GM12878 (cell line): ENCODE data around the gene PROX1. TPM values are rescaled to one million over a fixed set of nuclear protein-coding genes. Genes with fewer than 3 reads are reported as not detected.

Experiments
- ATAC-seq: fragments of 200-7000 bp; cut with Tn5 transposase; 3 replicates; pipeline ENCODE4 v1.9.1; 2020; ENCODE audit warnings: mild to moderate bottlenecking, moderate library complexity
- BruUV-seq: library from RNA; stranded (reverse); fragments of 400-500 nt; replicated peaks from 2 replicates; lab custom pipeline; 2021; lab: Mats Ljungman, UMichigan
- CTCF ChIA-PET: fragments of 300-600 bp; sonication (Branson Sonifier 250); formaldehyde crosslinking; extraction: SDS; loops from one replicate; lab custom pipeline; 2021; ENCODE audit warnings: inconsistent platforms; lab: Yijun Ruan, JAX
- POLR2A ChIA-PET: fragments of 350-600 bp; formaldehyde crosslinking; extraction: SDS; loops from one replicate; lab custom pipeline; 2021; ENCODE audit warnings: inconsistent platforms; lab: Charles Lee
- RAD21 ChIA-PET: fragments of 300-600 bp; sonication (Branson Sonifier 250); formaldehyde crosslinking; loops from one replicate; lab custom pipeline; 2023; ENCODE audit warnings: antibody characterized with exemption; ENCODE audit not compliant: unreplicated experiment; lab: Charles Lee
- SMC1A ChIA-PET: fragments of 300-600 bp; sonication (Branson Sonifier 250); formaldehyde crosslinking; loops from one replicate; lab custom pipeline; 2023; ENCODE audit not compliant: unreplicated experiment, uncharacterized antibody; lab: Charles Lee
- DNase-seq: peaks from one replicate; pipeline ENCODE4 v3.0.0-alpha.2; 2011; ENCODE audit warnings: low read depth, low spot score
- FAIRE-seq: peaks from 3 replicates; lab custom pipeline; 2011; peaks lifted over from hg19 to GRCh38; lab: Jason Lieb, UNC
- H2AFZ ChIP-seq: 2 replicates; pipeline ENCODE4 v1.6.0; 2011; ENCODE audit warnings: low read depth, low read length, control low read depth; ENCODE audit not compliant: control insufficient read depth
- H3K27ac ChIP-seq: 2 replicates; pipeline ENCODE4 v1.5.1; 2011; ENCODE audit warnings: control low read depth; ENCODE audit not compliant: control insufficient read depth, insufficient read depth
- H3K27me3 ChIP-seq, 2 experiments: replicated peaks in 1 of 2; 2 replicates each; pipeline versions ENCODE4 v1.6.0 to v1.6.1; 2011; ENCODE audit warnings: low read length in 1 of 2; ENCODE audit not compliant: control insufficient read depth in 2 of 2, insufficient read depth in 2 of 2
- H3K36me3 ChIP-seq, 2 experiments: 2 replicates each; pipeline ENCODE4 v1.5.1; 2011; ENCODE audit warnings: low read length in 1 of 2; ENCODE audit not compliant: control insufficient read depth in 2 of 2, insufficient read depth in 2 of 2
- H3K4me1 ChIP-seq: 2 replicates; pipeline ENCODE4 v1.6.1; 2011; ENCODE audit warnings: mild to moderate bottlenecking, low read length, moderate library complexity, mixed read lengths; ENCODE audit not compliant: control insufficient read depth, insufficient read depth
- H3K4me2 ChIP-seq: 2 replicates; pipeline ENCODE4 v1.6.0; 2011; ENCODE audit warnings: control low read depth; ENCODE audit not compliant: control insufficient read depth, insufficient read depth
- H3K4me3 ChIP-seq: fragments of 200-600 bp; sonication (generic); 2 replicates; pipeline ENCODE4 v1.5.1; 2016
- H3K79me2 ChIP-seq: 2 replicates; pipeline ENCODE4 v1.6.0; 2011; ENCODE audit warnings: low read length; ENCODE audit not compliant: control insufficient read depth, insufficient read depth
- H3K9ac ChIP-seq: 2 replicates; pipeline ENCODE4 v1.8.0; 2011; ENCODE audit warnings: low read length, control low read depth, mixed read lengths; ENCODE audit not compliant: control insufficient read depth, insufficient read depth
- H3K9me3 ChIP-seq: replicated peaks from 3 replicates; pipeline ENCODE4 v1.5.1; 2011; ENCODE audit warnings: mild to moderate bottlenecking, low read length; ENCODE audit not compliant: control insufficient read depth, insufficient read depth
- H4K20me1 ChIP-seq: 2 replicates; pipeline ENCODE4 v1.6.0; 2011; ENCODE audit not compliant: control insufficient read depth, insufficient read depth
- ESRRA ChIP-seq: IDR thresholded peaks from 2 replicates; pipeline ENCODE4 v1.6.1; 2012; ENCODE audit warnings: mild to moderate bottlenecking, low read length, improper control_type of control experiment
- FOS ChIP-seq: IDR thresholded peaks from 3 replicates; pipeline ENCODE4 v1.6.1; 2011; ENCODE audit warnings: borderline replicate concordance; ENCODE audit not compliant: insufficient read length; ENCODE audit errors: extremely low read depth
- KLF5 ChIP-seq: fragments of 450-650 bp; IDR thresholded peaks from 2 replicates; pipeline ENCODE4 v1.6.1; 2014; ENCODE audit warnings: mild to moderate bottlenecking; ENCODE audit not compliant: partially characterized antibody
- LARP7 ChIP-seq: fragments of 450-650 bp; IDR thresholded peaks from 2 replicates; pipeline ENCODE4 v1.6.1; 2017; ENCODE audit warnings: mild to moderate bottlenecking
- MTA3 ChIP-seq: IDR thresholded peaks from 2 replicates; pipeline ENCODE4 v1.6.1; 2012; ENCODE audit warnings: low read length, inconsistent platforms, borderline replicate concordance
- MYC ChIP-seq: IDR thresholded peaks from 2 replicates; pipeline ENCODE4 v1.6.1; 2011; ENCODE audit warnings: mild to moderate bottlenecking, low read length, moderate library complexity, inconsistent platforms; ENCODE audit not compliant: insufficient read depth, insufficient replicate concordance, insufficient read length, severe bottlenecking
- NR2F1 ChIP-seq: fragments of 450-650 bp; conservative IDR thresholded peaks from 2 replicates; pipeline ENCODE4 v1.6.1; 2017; ENCODE audit warnings: mild to moderate bottlenecking
- POLR2AphosphoS5 ChIP-seq: IDR thresholded peaks from 2 replicates; pipeline ENCODE4 v1.6.1; 2011; ENCODE audit warnings: mild to moderate bottlenecking, low read length, inconsistent platforms
- SMARCA5 ChIP-seq: fragments of 450-650 bp; IDR thresholded peaks from 2 replicates; pipeline ENCODE4 v1.6.1; 2017; ENCODE audit warnings: mild to moderate bottlenecking
- SREBF2 ChIP-seq: IDR thresholded peaks from 2 replicates; pipeline ENCODE4 v1.6.1; 2012; ENCODE audit warnings: mild to moderate bottlenecking, low read length
- ZNF217 ChIP-seq: fragments of 450-650 bp; IDR thresholded peaks from 2 replicates; pipeline ENCODE4 v1.6.1; 2017; ENCODE audit warnings: antibody characterized with exemption, mild to moderate bottlenecking
- ZNF622 ChIP-seq: fragments of 450-650 bp; IDR thresholded peaks from 2 replicates; pipeline ENCODE4 v1.6.1; 2017; ENCODE audit warnings: mild to moderate bottlenecking, inconsistent platforms
- WGBS: methylation state at CpG from one replicate; pipeline ENCODE4 v1.1.6; 2016; ENCODE audit warnings: low lambda C conversion rate; ENCODE audit not compliant: insufficient replicate concordance, insufficient coverage; ENCODE audit errors: missing lambda C conversion rate; 5-methylcytosine and 5-hydroxymethylcytosine counted together
- in situ Hi-C: fragments of 300-500 bp; cut with MboI; formaldehyde crosslinking; loops from 9 replicates; pipeline ENCODE4 v1.14.3; 2018; ENCODE audit warnings: mixed read lengths
- intact Hi-C: fragments of 100-400 bp; cut with micrococcal nuclease; formaldehyde crosslinking; loops from one replicate; pipeline ENCODE4 v1.14.2; 2022; ENCODE audit not compliant: unreplicated experiment
- polyA plus RNA-seq, 11 experiments: library from polyadenylated mRNA; depleted of rRNA in 4 of 11; unstranded in 6 of 11; stranded (reverse) in 5 of 11; fragments of >200 nt; fragmentation: Nextera tagmentation in 4 of 11; fragmentation: Illumina TruSeq in 1 of 11; extraction: Ambion mirVana in 4 of 11; extraction: Trizol in 1 of 11; gene quantifications; 1 replicate in 1 of 11; 2 replicates in 10 of 11; pipeline versions ENCODE4 v1.2.1 to v1.2.3, GENCODE V29; 2011 to 2016; ENCODE audit warnings: inconsistent platforms in 2 of 11, missing spikeins in 2 of 11, low read depth in 1 of 11
- total RNA-seq, 4 experiments: library from RNA; depleted of rRNA in 3 of 4; stranded (reverse); fragments of >200 nt in 3 of 4; fragmentation: Illumina TruSeq in 1 of 4; extraction: Trizol in 1 of 4; gene quantifications; 2 replicates each; pipeline versions ENCODE4 v1.2.1 to v1.2.3, GENCODE V29; 2013 to 2021
- TF ChIP-seq, protein P1 (sequence below): fragments of 450-650 bp; formaldehyde crosslinking; IDR thresholded peaks from 2 replicates; pipeline ENCODE4 v1.5.0; 2022; ENCODE audit warnings: mild to moderate bottlenecking, missing genetic modification characterization
- TF ChIP-seq, protein P2 (sequence below): fragments of 450-650 bp; conservative IDR thresholded peaks from 2 replicates; pipeline ENCODE4 v1.6.1; 2017; ENCODE audit warnings: mild to moderate bottlenecking, moderate library complexity

PROX1 gene
- total and polyA plus RNA-seq, 10 of the 15 experiments (the other 5 are each of a cell fraction or from before 2014, with no cell fraction given) = under 0.01 to 0.44 (median 0.03) TPM; not detected in 4

DNA sequence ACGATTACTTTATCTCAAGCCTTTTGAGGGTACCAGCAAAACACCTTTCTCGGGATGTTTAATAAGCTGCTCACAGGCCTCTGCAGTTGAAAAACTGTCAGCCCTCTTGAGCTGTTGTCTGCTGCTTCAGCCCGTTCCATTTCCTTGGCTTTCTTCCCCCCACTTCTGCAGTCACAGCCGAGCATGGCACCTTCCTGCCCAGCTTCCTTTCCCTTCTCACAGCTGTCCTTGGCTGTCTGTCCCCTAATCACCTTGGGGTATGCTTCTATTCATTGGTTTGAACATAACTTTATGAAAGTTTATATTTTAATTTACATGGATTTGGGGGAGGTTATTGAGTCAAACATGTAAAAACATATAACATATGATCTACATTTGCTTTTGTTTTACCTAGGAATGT is 6.9 kb upstream of the PROX1 start:
- in situ Hi-C loops (no loop called here), intact Hi-C loops (no loop called here)
- no peaks in the 10 kb centered on the region for H3K9me3 ChIP-seq
- WGBS = 5% methylated on average over 4 of the region's 4 CpGs
- FAIRE-seq (no peak), DNase-seq (no peak), ATAC-seq (no peak)
- no peaks in the 10 kb centered on the region for H3K79me2 ChIP-seq
- H3K27ac ChIP-seq = no peak overlapping the region
- no peaks in the 10 kb centered on the region for H3K36me3 ChIP-seq
- no peak overlapping the region for H2AFZ ChIP-seq
- ChIA-PET SMC1A (interaction anchor here (0.6 kb wide), 1 partner anchor 120 kb away, joined by 3 read pairs; no protein-coding TSS in a partner anchor), POLR2A (no interaction called here), RAD21 (no interaction called here), CTCF (no interaction called here)
- no peaks in the 10 kb centered on the region for H4K20me1 ChIP-seq
- no TSS peak for BruUV-seq
- H3K9ac ChIP-seq = no peak overlapping the region
- H3K4me1 ChIP-seq = no peaks in the 10 kb centered on the region
- H3K27me3 ChIP-seq = peaks cover 13 to 26% of the 10 kb centered on the region in 2 experiments
- TF ChIP-seq MTA3 = no peak
- no peak for TF ChIP-seq SREBF2
- no peak overlapping the region for H3K4me3 ChIP-seq
- no peak overlapping the region for H3K4me2 ChIP-seq

DNA sequence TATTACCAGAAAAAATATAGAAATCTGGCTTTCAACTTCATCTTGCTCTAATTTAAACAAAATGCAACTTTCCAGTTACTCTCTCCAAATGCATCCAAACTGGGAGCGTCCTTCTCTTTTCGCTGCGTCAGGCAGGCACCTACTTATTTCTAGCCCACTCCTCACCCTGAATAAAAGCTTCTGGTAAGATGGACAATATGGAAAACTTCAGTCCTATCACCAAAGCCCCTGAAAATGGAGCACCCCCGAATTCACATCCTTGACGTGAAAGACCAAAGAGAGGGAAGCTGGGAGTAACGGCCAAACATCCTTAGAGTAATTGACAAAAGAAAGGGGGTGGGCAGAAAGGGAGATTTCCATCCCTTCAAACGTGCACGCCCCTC is 5.5 kb upstream of the PROX1 start:
- H3K9me3 ChIP-seq = no peaks in the 10 kb centered on the region
- RAD21 ChIA-PET = no interaction called here
- no peak overlapping the region for H2AFZ ChIP-seq
- no peak overlapping the region for H3K4me3 ChIP-seq
- H3K36me3 ChIP-seq = no peaks in the 10 kb centered on the region
- DNase-seq (no peak), ATAC-seq (no peak), FAIRE-seq (no peak)
- WGBS = 15% methylated on average over 6 of the region's 8 CpGs
- H3K9ac ChIP-seq = no peak overlapping the region
- in situ Hi-C loops (no loop called here), intact Hi-C loops (no loop called here)
- no peaks in the 10 kb centered on the region for H3K4me1 ChIP-seq
- CTCF ChIA-PET = no interaction called here
- POLR2A ChIA-PET = no interaction called here
- H3K79me2 ChIP-seq = no peaks in the 10 kb centered on the region
- H3K27ac ChIP-seq = no peak overlapping the region
- peaks cover 13 to 33% of the 10 kb centered on the region in 2 experiments for H3K27me3 ChIP-seq
- BruUV-seq = no TSS peak
- H4K20me1 ChIP-seq = no peaks in the 10 kb centered on the region
- no peak overlapping the region for H3K4me2 ChIP-seq
- SMC1A ChIA-PET = no interaction called here
- TF ChIP-seq MYC = no peak
- TF ChIP-seq, protein P1, sequence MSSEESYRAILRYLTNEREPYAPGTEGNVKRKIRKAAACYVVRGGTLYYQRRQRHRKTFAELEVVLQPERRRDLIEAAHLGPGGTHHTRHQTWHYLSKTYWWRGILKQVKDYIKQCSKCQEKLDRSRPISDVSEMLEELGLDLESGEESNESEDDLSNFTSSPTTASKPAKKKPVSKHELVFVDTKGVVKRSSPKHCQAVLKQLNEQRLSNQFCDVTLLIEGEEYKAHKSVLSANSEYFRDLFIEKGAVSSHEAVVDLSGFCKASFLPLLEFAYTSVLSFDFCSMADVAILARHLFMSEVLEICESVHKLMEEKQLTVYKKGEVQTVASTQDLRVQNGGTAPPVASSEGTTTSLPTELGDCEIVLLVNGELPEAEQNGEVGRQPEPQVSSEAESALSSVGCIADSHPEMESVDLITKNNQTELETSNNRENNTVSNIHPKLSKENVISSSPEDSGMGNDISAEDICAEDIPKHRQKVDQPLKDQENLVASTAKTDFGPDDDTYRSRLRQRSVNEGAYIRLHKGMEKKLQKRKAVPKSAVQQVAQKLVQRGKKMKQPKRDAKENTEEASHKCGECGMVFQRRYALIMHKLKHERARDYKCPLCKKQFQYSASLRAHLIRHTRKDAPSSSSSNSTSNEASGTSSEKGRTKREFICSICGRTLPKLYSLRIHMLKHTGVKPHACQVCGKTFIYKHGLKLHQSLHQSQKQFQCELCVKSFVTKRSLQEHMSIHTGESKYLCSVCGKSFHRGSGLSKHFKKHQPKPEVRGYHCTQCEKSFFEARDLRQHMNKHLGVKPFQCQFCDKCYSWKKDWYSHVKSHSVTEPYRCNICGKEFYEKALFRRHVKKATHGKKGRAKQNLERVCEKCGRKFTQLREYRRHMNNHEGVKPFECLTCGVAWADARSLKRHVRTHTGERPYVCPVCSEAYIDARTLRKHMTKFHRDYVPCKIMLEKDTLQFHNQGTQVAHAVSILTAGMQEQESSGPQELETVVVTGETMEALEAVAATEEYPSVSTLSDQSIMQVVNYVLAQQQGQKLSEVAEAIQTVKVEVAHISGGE (CRISPR knock-in tag) = no peak
- no peak for TF ChIP-seq NR2F1
- no peak for TF ChIP-seq LARP7
- TF ChIP-seq ESRRA = no peak
- TF ChIP-seq SMARCA5 = no peak
- TF ChIP-seq ZNF622 = no peak
- no peak for TF ChIP-seq POLR2AphosphoS5
- no peak for TF ChIP-seq ZNF217
- no peak for TF ChIP-seq FOS
- no peak for TF ChIP-seq KLF5
- TF ChIP-seq, protein P2, sequence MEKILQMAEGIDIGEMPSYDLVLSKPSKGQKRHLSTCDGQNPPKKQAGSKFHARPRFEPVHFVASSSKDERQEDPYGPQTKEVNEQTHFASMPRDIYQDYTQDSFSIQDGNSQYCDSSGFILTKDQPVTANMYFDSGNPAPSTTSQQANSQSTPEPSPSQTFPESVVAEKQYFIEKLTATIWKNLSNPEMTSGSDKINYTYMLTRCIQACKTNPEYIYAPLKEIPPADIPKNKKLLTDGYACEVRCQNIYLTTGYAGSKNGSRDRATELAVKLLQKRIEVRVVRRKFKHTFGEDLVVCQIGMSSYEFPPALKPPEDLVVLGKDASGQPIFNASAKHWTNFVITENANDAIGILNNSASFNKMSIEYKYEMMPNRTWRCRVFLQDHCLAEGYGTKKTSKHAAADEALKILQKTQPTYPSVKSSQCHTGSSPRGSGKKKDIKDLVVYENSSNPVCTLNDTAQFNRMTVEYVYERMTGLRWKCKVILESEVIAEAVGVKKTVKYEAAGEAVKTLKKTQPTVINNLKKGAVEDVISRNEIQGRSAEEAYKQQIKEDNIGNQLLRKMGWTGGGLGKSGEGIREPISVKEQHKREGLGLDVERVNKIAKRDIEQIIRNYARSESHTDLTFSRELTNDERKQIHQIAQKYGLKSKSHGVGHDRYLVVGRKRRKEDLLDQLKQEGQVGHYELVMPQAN = no peak
